K562 (cell line): ENCODE data around the gene ZFYVE16. TPM values are rescaled to one million over a fixed set of nuclear protein-coding genes. Genes with fewer than 3 reads are reported as not detected.

ENCODE experiments used
- E2F6 ChIP-seq, 2 experiments: IDR thresholded peaks; 2 replicates each; pipeline ENCODE4 v1.6.1; 2011; ENCODE audit warnings: borderline replicate concordance in 1 of 2, control low read depth in 1 of 2, low read depth in 1 of 2, low read length in 1 of 2, mild to moderate bottlenecking in 1 of 2, mixed read lengths in 1 of 2, moderate library complexity in 1 of 2; ENCODE audit not compliant: insufficient read depth in 1 of 2, insufficient read length in 1 of 2, poor library complexity in 1 of 2, severe bottlenecking in 1 of 2; ENCODE audit errors: extremely low read depth in 1 of 2
- IRF1 ChIP-seq: sonication (generic); formaldehyde crosslinking; IDR thresholded peaks from 2 replicates; pipeline ENCODE4 v1.8.0; 2022; ENCODE audit warnings: missing genetic modification reagents, mild to moderate bottlenecking, borderline replicate concordance
- MGA ChIP-seq: fragments of 450-650 bp; IDR thresholded peaks from 2 replicates; pipeline ENCODE4 v1.6.1; 2016; ENCODE audit warnings: mild to moderate bottlenecking, moderate library complexity
- POLR2G ChIP-seq: fragments of 200-400 bp; formaldehyde crosslinking; IDR thresholded peaks from 2 replicates; pipeline ENCODE4 v1.6.1; 2017; ENCODE audit warnings: low read depth, mild to moderate bottlenecking, antibody characterized with exemption, low read length, moderate library complexity
- SPI1 ChIP-seq: IDR thresholded peaks from 2 replicates; pipeline ENCODE4 v1.6.1; 2011; ENCODE audit warnings: low read depth, low read length, control low read depth, borderline replicate concordance
- polyA plus RNA-seq, 8 experiments: library from polyadenylated mRNA; depleted of rRNA in 4 of 8; stranded (reverse) in 5 of 8; unstranded in 3 of 8; fragments of >200 nt; fragmentation: Nextera tagmentation in 2 of 8; fragmentation: Illumina TruSeq in 1 of 8; extraction: Ambion mirVana in 2 of 8; extraction: Trizol in 1 of 8; gene quantifications; 2 replicates each; pipeline versions ENCODE4 v1.2.1 to v1.2.3, GENCODE V29; 2011 to 2014; ENCODE audit warnings: inconsistent platforms in 1 of 8, missing spikeins in 1 of 8
- total RNA-seq, 7 experiments: library from RNA; depleted of rRNA in 6 of 7; stranded (reverse); fragments of >200 nt in 6 of 7; fragmentation: Illumina TruSeq in 2 of 7; extraction: Trizol in 2 of 7; gene quantifications; 2 replicates each; pipeline versions ENCODE4 v1.2.1 to v1.2.3, GENCODE V29; 2011 to 2021; ENCODE audit warnings: low replicate concordance in 1 of 7
- TF ChIP-seq, protein P1 (sequence below), 3 experiments: fragments of 200-800 bp in 1 of 3; sonication (Bioruptor generic) in 1 of 3; sonication (generic) in 1 of 3; formaldehyde crosslinking in 1 of 3; IDR thresholded peaks; 2 replicates each; pipeline versions ENCODE4 v1.6.1 to v1.8.0; 2016 to 2022; ENCODE audit warnings: mild to moderate bottlenecking in 2 of 3, missing compliant biosample characterization in 2 of 3, missing genetic modification characterization in 2 of 3, missing genetic modification reagents in 1 of 3
- TF ChIP-seq, protein P2 (sequence below): fragments of 200-800 bp; sonication (Bioruptor generic); IDR thresholded peaks from 2 replicates; pipeline ENCODE4 v1.6.1; 2017; ENCODE audit warnings: missing genetic modification characterization, missing compliant biosample characterization

ZFYVE16 gene
- total and polyA plus RNA-seq, 9 of the 15 experiments (the other 6 are each of a cell fraction or from before 2014, with no cell fraction given) = 6.0 to 18.9 (median 12.5) TPM

DNA sequence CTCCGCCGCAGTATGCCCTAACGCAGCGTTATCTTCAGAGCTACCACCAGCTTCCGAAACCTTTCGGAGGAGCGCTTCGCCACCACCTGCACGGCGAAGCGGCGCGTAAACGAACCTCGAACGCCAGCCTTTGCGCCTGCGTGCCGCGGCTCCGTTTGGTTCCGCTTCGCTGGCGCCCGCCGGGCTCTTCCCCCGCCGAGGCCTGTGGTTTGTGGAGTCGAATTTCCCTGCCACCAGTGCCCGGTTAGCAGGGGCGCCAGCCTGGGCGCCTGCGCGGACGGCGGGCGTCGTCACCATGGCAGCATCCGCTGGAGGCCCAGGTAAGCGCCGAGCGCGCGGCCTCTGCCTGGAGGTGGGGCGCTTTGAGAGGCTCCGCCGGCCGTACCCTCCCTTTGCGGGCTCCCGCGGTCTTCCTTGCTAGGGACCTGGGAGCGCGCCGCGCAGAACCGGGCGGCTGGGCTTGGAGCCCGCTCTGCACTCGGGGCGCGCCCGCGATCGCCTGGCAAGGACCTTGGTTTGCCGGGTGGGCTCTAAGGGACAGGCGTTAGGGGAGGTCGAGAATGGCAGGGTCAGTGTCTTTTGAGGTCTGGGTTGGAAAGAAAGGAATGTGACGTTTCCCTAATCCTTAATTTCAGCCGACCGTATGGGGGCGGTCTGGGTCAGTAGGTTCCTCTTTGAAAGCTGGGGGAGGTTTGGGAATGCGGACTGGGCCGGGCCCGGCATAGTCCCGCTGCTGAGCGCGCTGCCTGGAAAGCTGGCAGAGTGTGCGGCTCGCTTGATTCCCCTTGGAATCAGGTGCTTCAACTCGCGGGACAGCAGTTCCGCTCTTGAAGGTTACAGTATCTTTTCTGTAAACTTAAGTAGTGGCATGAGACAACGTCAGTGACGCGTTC is 80.2 kb downstream of the ZFYVE16 start, which contains the start of gene FAM151B (continued):
- TF ChIP-seq MGA (peak; percentile 41; the same call in 1 of the 2 replicates), E2F6 (IDR thresholded peaks at IDR 0.05; ENCODE audit: borderline replicate concordance in 1 of 2, extremely low read depth in 1 of 2, insufficient read depth in 1 of 2, insufficient read length in 1 of 2, low read depth in 1 of 2, low read length in 1 of 2, poor library complexity in 1 of 2, severe bottlenecking in 1 of 2) (peak in 1 of 2 experiments; percentile 14), POLR2G (peak; percentile 39; the same call in 1 of the 2 replicates), IRF1 (no peak), SPI1 (no peak)
- TF ChIP-seq, protein P1, sequence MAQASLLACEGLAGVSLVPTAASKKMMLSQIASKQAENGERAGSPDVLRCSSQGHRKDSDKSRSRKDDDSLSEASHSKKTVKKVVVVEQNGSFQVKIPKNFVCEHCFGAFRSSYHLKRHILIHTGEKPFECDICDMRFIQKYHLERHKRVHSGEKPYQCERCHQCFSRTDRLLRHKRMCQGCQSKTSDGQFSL (CRISPR knock-in tag; IDR thresholded peaks at IDR 0.05) = no peak
- TF ChIP-seq, protein P1 (tag; IDR thresholded peaks at IDR 0.05) = no peak
- TF ChIP-seq, protein P2, sequence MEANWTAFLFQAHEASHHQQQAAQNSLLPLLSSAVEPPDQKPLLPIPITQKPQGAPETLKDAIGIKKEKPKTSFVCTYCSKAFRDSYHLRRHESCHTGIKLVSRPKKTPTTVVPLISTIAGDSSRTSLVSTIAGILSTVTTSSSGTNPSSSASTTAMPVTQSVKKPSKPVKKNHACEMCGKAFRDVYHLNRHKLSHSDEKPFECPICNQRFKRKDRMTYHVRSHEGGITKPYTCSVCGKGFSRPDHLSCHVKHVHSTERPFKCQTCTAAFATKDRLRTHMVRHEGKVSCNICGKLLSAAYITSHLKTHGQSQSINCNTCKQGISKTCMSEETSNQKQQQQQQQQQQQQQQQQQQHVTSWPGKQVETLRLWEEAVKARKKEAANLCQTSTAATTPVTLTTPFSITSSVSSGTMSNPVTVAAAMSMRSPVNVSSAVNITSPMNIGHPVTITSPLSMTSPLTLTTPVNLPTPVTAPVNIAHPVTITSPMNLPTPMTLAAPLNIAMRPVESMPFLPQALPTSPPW (CRISPR knock-in tag) = no peak
